Adrenal gland (tissue), 5 donors: ENCODE measurements around the gene PDE10A.

ENCODE experiments used
- POLR2A ChIP-seq, 2 donors: fragments of 450-650 bp; IDR thresholded peaks; one replicate each; pipeline ENCODE4 v1.6.1; 2017; ENCODE audit warnings: antibody characterized with exemption in 2 of 2, mild to moderate bottlenecking in 2 of 2, moderate library complexity in 1 of 2
- TF ChIP-seq, protein P1 (sequence below), 6 experiments: fragments of 450-650 bp in 4 of 6; fragments of 200-600 bp in 2 of 6; sonication (generic) in 1 of 6; IDR thresholded peaks; 1 replicate in 5 of 6; 2 replicates in 1 of 6; pipeline versions ENCODE4 v1.5.1 to v1.8.0; 2016 to 2021; ENCODE audit warnings: antibody characterized with exemption in 6 of 6, mild to moderate bottlenecking in 2 of 6, moderate library complexity in 1 of 6
- donor health status: DM: no; HTN: no; CAD: no.

- TF ChIP-seq, protein P1, sequence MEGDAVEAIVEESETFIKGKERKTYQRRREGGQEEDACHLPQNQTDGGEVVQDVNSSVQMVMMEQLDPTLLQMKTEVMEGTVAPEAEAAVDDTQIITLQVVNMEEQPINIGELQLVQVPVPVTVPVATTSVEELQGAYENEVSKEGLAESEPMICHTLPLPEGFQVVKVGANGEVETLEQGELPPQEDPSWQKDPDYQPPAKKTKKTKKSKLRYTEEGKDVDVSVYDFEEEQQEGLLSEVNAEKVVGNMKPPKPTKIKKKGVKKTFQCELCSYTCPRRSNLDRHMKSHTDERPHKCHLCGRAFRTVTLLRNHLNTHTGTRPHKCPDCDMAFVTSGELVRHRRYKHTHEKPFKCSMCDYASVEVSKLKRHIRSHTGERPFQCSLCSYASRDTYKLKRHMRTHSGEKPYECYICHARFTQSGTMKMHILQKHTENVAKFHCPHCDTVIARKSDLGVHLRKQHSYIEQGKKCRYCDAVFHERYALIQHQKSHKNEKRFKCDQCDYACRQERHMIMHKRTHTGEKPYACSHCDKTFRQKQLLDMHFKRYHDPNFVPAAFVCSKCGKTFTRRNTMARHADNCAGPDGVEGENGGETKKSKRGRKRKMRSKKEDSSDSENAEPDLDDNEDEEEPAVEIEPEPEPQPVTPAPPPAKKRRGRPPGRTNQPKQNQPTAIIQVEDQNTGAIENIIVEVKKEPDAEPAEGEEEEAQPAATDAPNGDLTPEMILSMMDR (IDR thresholded peaks at IDR 0.05), result no peak
- TF ChIP-seq POLR2A (IDR thresholded peaks at IDR 0.05), result no peak
Observed at GRCh38 chr6:165390475-165390874, 272.6 kb downstream of the PDE10A start.
